Neural cell (in vitro differentiated cells): ENCODE measurements around the gene ELAC1. TPM values are rescaled to one million over a fixed set of nuclear protein-coding genes. Genes with fewer than 3 reads are reported as not detected.

Experiments
- H2AFZ ChIP-seq: fragments of 200-600, 300-800 bp; sonication (generic), shearing (Covaris generic); 2 replicates; pipeline ENCODE4 v1.6.0; 2014; ENCODE audit warnings: low read depth, mild to moderate bottlenecking, antibody characterized with exemption, low read length, moderate library complexity
- H3F3A ChIP-seq: fragments of 200-600 bp; shearing (Covaris generic); 2 replicates; pipeline ENCODE4 v1.6.1; 2016; ENCODE audit warnings: mild to moderate bottlenecking, moderate library complexity, mixed read lengths, antibody characterized with exemption, low read length; ENCODE audit not compliant: insufficient read depth, poor library complexity, severe bottlenecking
- H3K27ac ChIP-seq: fragments of 200-600, 300-800 bp; sonication (generic), shearing (Covaris generic); 2 replicates; pipeline ENCODE4 v1.5.1; 2014; ENCODE audit warnings: mild to moderate bottlenecking, low read length, moderate library complexity
- H3K27me3 ChIP-seq: fragments of 300-800, 200-600 bp; sonication (generic), shearing (Covaris generic); 2 replicates; pipeline ENCODE4 v1.6.0; 2014; ENCODE audit warnings: mild to moderate bottlenecking, low read depth, low read length, moderate library complexity; ENCODE audit not compliant: insufficient read depth
- H3K36me3 ChIP-seq: fragments of 300-800, 200-600 bp; sonication (generic), shearing (Covaris generic); 2 replicates; pipeline ENCODE4 v1.5.1; 2014; ENCODE audit warnings: mild to moderate bottlenecking, antibody characterized with exemption, low read length, moderate library complexity; ENCODE audit not compliant: insufficient read depth
- H3K4me2 ChIP-seq: fragments of 300-800, 200-600 bp; sonication (generic), shearing (Covaris generic); 2 replicates; pipeline ENCODE4 v1.6.0; 2014; ENCODE audit warnings: mild to moderate bottlenecking, low read length
- H3K4me3 ChIP-seq: fragments of 300-800, 200-600 bp; sonication (generic), shearing (Covaris generic); 2 replicates; pipeline ENCODE4 v1.5.1; 2014; ENCODE audit warnings: mild to moderate bottlenecking, low read length, moderate library complexity
- H3K79me2 ChIP-seq: fragments of 200-600 bp; shearing (Covaris generic); replicated peaks from 2 replicates; pipeline ENCODE4 v1.6.0; 2014; ENCODE audit warnings: mild to moderate bottlenecking, low read length, moderate library complexity; ENCODE audit not compliant: insufficient read depth
- H3K9ac ChIP-seq: fragments of 300-800, 200-600 bp; sonication (generic), shearing (Covaris generic); 2 replicates; pipeline ENCODE4 v1.6.1; 2016; ENCODE audit warnings: mild to moderate bottlenecking, low read length, mixed read lengths
- H3K9me2 ChIP-seq: fragments of 200-600 bp; shearing (Covaris generic); 2 replicates; pipeline ENCODE4 v1.6.1; 2016; ENCODE audit warnings: mild to moderate bottlenecking, low read length, mixed read lengths; ENCODE audit not compliant: insufficient read depth
- H3K9me3 ChIP-seq: fragments of 200-600, 300-800 bp; sonication (generic), shearing (Covaris generic); 2 replicates; pipeline ENCODE4 v1.6.1; 2016; ENCODE audit warnings: mild to moderate bottlenecking, mixed run types, low read length, moderate library complexity, mixed read lengths
- H4K20me1 ChIP-seq: fragments of 200-600 bp; shearing (Covaris generic); 2 replicates; pipeline ENCODE4 v1.6.1; 2016; ENCODE audit warnings: mild to moderate bottlenecking, mixed run types; ENCODE audit not compliant: insufficient read depth
- EP300 ChIP-seq: fragments of 450-650 bp; conservative IDR thresholded peaks from 2 replicates; pipeline ENCODE4 v1.6.1; 2014; ENCODE audit warnings: antibody characterized with exemption, mild to moderate bottlenecking, moderate library complexity; ENCODE audit not compliant: poor library complexity, severe bottlenecking
- MXI1 ChIP-seq: fragments of 450-650 bp; conservative IDR thresholded peaks from 2 replicates; pipeline ENCODE4 v1.6.1; 2014; ENCODE audit warnings: antibody characterized with exemption, mild to moderate bottlenecking; ENCODE audit not compliant: poor library complexity, severe bottlenecking
- POLR2AphosphoS5 ChIP-seq: IDR thresholded peaks from 2 replicates; pipeline ENCODE4 v1.6.1; 2012
- SMC3 ChIP-seq: fragments of 450-650 bp; conservative IDR thresholded peaks from 2 replicates; pipeline ENCODE4 v1.6.1; 2014; ENCODE audit warnings: antibody characterized with exemption, mild to moderate bottlenecking, moderate library complexity; ENCODE audit not compliant: poor library complexity
- TAF1 ChIP-seq: IDR thresholded peaks from 2 replicates; pipeline ENCODE4 v1.6.1; 2012; ENCODE audit warnings: low read depth
- polyA plus RNA-seq: library from polyadenylated mRNA; depleted of rRNA; stranded (reverse); fragments of >200 nt; gene quantifications from 2 replicates; pipeline ENCODE4 v1.2.3, GENCODE V29; 2014
- TF ChIP-seq, protein P1 (sequence below): fragments of 450-650 bp; IDR thresholded peaks from 2 replicates; pipeline ENCODE4 v1.5.1; 2014; ENCODE audit warnings: antibody characterized with exemption, mild to moderate bottlenecking, moderate library complexity; ENCODE audit not compliant: poor library complexity, severe bottlenecking
- TF ChIP-seq, protein P2 (sequence below): IDR thresholded peaks from 2 replicates; pipeline ENCODE4 v1.6.1; 2012; ENCODE audit warnings: borderline replicate concordance

ELAC1 gene
- polyA plus RNA-seq, 1 donor from 2014 or later: 20.6 TPM

DNA sequence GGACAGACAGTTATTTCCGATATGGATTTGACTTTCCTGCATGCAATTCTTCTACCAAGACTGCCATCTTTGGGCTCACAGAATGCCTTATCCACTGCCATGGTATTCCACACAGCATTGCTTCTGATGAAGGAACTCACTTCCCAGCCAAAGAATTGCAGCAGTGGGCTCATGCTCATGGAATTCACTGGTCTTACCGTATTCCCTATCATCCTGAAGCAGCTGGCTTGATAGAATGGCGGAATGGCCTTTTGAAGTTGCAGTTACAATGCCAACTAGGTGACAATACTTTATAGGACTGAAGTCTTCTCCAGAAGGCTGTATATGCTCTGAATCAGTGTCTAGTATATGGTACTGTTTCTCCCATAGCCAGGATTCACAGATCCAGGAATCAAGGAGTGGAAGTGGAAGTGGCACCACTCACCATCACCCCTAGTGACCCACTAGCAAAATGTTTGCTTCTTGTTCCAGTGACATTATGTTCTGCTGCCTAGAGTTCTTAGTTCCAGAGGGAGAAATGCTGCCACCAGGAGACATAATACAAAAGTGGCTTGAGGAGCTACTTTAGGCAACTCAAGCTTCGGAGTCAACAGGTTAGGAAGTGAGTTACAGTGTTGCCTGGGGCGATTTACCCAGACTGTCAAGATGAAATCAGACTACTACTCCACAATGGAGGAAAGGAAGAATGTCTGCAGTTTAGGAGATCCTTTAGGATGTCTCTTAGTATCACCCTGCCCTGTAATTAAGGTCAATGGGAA, 38.4 kb downstream of the ELAC1 start:
- H3K9me2 ChIP-seq: no peaks in the 10 kb centered on the region

DNA sequence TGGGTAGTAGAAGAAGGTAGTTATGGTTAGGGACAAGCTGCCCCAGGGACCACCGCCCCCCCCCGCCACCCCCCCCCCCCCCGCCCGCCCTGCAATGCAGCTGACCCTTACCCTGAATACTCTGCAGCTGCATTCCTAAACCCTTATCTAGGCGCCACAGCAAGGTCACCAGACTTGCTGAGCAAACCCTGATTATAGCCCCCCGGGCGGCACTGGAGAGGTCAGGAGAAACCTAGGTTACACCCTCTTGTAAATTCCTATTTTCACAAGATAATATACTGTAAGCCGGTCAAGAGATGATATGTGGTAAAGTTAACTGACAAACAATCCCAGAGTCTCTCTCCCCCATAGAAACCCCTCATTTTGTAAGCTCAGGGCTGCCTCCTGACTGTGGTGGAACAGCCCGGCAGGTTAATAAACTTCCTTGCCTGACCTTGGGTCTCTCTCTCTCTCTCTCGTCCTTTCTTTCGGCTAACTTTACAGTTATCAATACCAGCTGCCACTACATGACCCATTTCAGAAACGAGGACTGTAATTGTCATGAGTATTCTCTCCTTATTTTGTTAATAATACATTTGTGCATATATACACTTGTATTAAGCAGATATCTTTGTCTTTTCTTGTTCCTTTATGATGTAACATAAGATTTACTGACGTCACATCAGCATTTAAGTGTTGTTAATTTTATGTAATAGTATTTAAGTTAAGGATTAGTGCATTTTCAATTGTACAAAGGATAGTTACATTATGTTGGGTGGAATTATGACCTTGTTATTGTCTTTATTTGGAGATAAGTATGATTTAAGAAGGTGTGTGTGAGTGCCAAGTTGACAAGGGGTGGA, 39.3 kb downstream of the ELAC1 start:
- Histone ChIP-seq H2AFZ (no peak overlapping the region), H3K79me2 (no peaks in the 10 kb centered on the region), H3K9ac (no peak overlapping the region), H3K4me2 (no peak overlapping the region), H3K27ac (no peak overlapping the region), H3F3A (no peaks in the 10 kb centered on the region), H3K9me3 (no peaks in the 10 kb centered on the region), H3K36me3 (no peaks in the 10 kb centered on the region), H4K20me1 (no peaks in the 10 kb centered on the region), H3K4me3 (no peak overlapping the region), H3K27me3 (no peaks in the 10 kb centered on the region), H3K9me2 (no peaks in the 10 kb centered on the region)
- TF ChIP-seq, protein P1, sequence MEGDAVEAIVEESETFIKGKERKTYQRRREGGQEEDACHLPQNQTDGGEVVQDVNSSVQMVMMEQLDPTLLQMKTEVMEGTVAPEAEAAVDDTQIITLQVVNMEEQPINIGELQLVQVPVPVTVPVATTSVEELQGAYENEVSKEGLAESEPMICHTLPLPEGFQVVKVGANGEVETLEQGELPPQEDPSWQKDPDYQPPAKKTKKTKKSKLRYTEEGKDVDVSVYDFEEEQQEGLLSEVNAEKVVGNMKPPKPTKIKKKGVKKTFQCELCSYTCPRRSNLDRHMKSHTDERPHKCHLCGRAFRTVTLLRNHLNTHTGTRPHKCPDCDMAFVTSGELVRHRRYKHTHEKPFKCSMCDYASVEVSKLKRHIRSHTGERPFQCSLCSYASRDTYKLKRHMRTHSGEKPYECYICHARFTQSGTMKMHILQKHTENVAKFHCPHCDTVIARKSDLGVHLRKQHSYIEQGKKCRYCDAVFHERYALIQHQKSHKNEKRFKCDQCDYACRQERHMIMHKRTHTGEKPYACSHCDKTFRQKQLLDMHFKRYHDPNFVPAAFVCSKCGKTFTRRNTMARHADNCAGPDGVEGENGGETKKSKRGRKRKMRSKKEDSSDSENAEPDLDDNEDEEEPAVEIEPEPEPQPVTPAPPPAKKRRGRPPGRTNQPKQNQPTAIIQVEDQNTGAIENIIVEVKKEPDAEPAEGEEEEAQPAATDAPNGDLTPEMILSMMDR: no peak
- TF ChIP-seq SMC3: no peak
- TF ChIP-seq TAF1: no peak
- TF ChIP-seq EP300: no peak
- TF ChIP-seq, protein P2, sequence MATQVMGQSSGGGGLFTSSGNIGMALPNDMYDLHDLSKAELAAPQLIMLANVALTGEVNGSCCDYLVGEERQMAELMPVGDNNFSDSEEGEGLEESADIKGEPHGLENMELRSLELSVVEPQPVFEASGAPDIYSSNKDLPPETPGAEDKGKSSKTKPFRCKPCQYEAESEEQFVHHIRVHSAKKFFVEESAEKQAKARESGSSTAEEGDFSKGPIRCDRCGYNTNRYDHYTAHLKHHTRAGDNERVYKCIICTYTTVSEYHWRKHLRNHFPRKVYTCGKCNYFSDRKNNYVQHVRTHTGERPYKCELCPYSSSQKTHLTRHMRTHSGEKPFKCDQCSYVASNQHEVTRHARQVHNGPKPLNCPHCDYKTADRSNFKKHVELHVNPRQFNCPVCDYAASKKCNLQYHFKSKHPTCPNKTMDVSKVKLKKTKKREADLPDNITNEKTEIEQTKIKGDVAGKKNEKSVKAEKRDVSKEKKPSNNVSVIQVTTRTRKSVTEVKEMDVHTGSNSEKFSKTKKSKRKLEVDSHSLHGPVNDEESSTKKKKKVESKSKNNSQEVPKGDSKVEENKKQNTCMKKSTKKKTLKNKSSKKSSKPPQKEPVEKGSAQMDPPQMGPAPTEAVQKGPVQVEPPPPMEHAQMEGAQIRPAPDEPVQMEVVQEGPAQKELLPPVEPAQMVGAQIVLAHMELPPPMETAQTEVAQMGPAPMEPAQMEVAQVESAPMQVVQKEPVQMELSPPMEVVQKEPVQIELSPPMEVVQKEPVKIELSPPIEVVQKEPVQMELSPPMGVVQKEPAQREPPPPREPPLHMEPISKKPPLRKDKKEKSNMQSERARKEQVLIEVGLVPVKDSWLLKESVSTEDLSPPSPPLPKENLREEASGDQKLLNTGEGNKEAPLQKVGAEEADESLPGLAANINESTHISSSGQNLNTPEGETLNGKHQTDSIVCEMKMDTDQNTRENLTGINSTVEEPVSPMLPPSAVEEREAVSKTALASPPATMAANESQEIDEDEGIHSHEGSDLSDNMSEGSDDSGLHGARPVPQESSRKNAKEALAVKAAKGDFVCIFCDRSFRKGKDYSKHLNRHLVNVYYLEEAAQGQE: no peak
- no peak for TF ChIP-seq MXI1

More for the DNA sequence above, 38.4 kb downstream of the ELAC1 start:
- no peak overlapping the region for H3K4me2 ChIP-seq
- TF ChIP-seq, protein P2: no peak
- no peak for TF ChIP-seq POLR2AphosphoS5
- no peak for TF ChIP-seq EP300
- H4K20me1 ChIP-seq: no peaks in the 10 kb centered on the region
- H3K4me3 ChIP-seq: no peak overlapping the region
- no peak overlapping the region for H3K9ac ChIP-seq
- H3K36me3 ChIP-seq: no peaks in the 10 kb centered on the region
- H3K27ac ChIP-seq: no peak overlapping the region
- no peaks in the 10 kb centered on the region for H3K79me2 ChIP-seq
- H3F3A ChIP-seq: no peaks in the 10 kb centered on the region
- H3K27me3 ChIP-seq: no peaks in the 10 kb centered on the region
- H3K9me3 ChIP-seq: no peaks in the 10 kb centered on the region
- no peak overlapping the region for H2AFZ ChIP-seq
